Stimulated activated CD8-positive, alpha-beta memory T cell treated with anti-CD3 and anti-CD28 coated beads, Interleukin-12 subunit alpha, Interleukin-12 subunit beta, amount 100 ng/mL, for 24 hours (primary cell): ENCODE results near the gene FUBP3.
"Not testable (repeated sequence)": the region's sequence is repeated elsewhere in the genome, so short reads cannot be mapped to it uniquely, and the experiment has no call there.

Experiments
- DNase-seq: peaks from one replicate; pipeline ENCODE4 v3.0.0-alpha.2; 2020; ENCODE audit errors: extremely low read depth

Gene FUBP3

DNA sequence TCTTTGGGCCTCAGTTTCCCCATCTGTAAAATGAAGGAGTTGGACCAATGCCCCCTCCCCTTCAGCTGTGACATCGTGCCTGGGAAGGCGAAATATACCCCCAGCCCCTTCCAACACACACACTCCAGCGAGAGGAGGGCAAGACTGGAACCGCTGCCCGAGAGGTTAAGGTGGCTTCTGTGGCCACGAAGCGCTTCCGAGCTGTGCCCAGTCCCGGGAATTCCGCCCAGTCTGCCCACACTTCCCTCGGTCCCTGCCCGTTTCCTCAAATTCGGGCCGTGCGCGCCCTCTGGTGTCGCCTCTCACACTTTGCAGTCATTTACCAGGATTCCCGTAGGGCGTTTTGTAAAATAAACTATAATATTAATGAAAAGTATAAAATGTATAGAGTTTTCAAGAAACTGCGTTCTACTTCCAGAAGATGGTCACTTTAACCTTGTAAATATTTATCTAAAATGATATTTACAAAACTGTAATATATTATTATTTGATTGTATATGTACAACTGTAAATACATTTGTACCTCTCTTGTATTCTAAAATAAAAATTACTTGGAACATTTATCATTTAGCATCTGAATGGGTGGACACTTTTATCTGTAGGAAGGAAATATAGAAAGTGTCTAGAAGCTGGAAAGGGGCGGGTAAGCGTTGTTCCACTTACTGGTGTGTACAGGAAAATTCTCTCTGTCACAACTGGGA lies 103.2 kb downstream of the FUBP3 start:
- DNase-seq = peak; percentile 22

DNA sequence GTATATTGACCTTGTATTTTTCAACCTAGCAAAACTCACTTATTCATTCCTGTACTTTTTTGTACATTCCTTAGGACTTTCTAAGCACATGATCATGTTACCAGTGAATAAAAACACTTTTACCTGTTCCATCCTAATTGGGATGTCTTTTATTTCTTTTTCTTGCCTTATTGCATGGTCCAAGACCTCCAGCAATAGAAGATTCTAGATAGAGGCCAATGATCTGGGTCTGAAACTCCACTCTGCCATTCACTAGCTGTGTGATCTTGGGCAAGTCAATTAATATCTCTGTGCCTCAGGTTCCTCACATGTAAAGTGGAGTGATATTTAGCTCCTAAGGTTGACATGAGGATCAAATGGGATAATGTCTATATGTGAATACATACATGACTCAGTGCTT lies 105.7 kb downstream of the FUBP3 start:
- DNase-seq = no peak

DNA sequence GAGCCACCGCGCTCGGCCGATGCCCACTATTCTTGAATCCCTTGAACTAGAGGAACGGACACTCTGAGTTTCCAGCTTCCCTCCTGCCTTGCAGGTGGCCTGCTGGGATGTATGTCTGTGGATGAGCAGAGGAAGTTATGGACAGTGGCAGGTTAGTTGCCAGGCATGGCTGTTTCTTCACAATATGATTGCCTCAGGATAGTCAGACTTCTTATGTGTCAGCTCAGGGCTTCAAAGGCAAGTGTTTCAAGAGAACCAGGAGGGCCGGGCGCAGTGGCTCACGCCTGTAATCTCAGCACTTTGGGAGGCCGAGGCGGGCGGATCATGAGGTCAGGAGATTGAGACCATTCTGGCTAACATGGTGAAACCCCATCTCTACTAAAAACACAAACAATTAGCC lies 106.6 kb downstream of the FUBP3 start:
- not testable (repeated sequence) for DNase-seq

DNA sequence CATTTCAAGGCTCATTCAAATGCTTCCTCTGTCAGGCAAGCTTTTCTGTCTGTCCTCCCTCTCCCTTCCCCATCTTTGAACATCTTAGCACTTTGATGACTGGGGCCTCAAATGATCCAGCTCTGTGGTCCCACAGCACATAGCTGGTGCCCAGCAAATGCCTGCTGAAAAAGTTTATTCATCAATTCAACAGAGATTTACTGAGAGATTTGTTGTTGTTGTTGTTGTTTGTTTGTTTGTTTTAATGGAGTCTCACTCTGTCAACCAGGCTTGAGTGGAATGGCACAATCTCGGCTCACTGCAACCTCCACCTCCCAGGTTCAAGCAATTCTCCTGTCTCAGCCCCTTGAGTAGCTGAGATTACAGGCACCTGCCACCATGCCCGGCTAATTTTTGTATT lies 108.2 kb downstream of the FUBP3 start:
- DNase-seq = no peak
